MM.1S (cell line): ENCODE data around the gene ZBTB38.
A peak's percentile ranks its signal among the peaks of the same experiment; 100 is the strongest.

Source experiments
- DNase-seq: peaks from one replicate; pipeline ENCODE4 v3.0.0-alpha.2; 2015
- H2AFZ ChIP-seq: fragments of 300-600 bp; sonication (generic); 2 replicates; pipeline ENCODE4 v1.6.0; 2016; ENCODE audit warnings: antibody characterized with exemption, low read length
- H3F3A ChIP-seq: fragments of 300-600 bp; sonication (generic); 2 replicates; pipeline ENCODE4 v1.6.1; 2016; ENCODE audit warnings: mild to moderate bottlenecking, antibody characterized with exemption, low read length, moderate library complexity, mixed read lengths; ENCODE audit not compliant: insufficient read depth
- H3K27ac ChIP-seq: fragments of 300-600 bp; sonication (generic); 2 replicates; pipeline ENCODE4 v1.5.1; 2016; ENCODE audit warnings: mild to moderate bottlenecking, low read length
- H3K27me3 ChIP-seq: fragments of 300-600 bp; sonication (generic); replicated peaks from 2 replicates; pipeline ENCODE4 v1.6.0; 2016; ENCODE audit warnings: low read length; ENCODE audit not compliant: insufficient read depth
- H3K36me3 ChIP-seq: fragments of 300-600 bp; sonication (generic); replicated peaks from 2 replicates; pipeline ENCODE4 v1.6.1; 2016; ENCODE audit warnings: mild to moderate bottlenecking, low read length, mixed read lengths; ENCODE audit not compliant: insufficient read depth
- H3K4me1 ChIP-seq: fragments of 300-600 bp; sonication (generic); 2 replicates; pipeline ENCODE4 v1.6.1; 2016; ENCODE audit warnings: low read length, mixed read lengths
- H3K4me2 ChIP-seq: fragments of 300-600 bp; sonication (generic); 2 replicates; pipeline ENCODE4 v1.6.0; 2016; ENCODE audit warnings: low read depth, low read length
- H3K4me3 ChIP-seq: fragments of 300-600 bp; sonication (generic); 2 replicates; pipeline ENCODE4 v1.5.1; 2016; ENCODE audit warnings: low read length, mixed read lengths
- H3K79me2 ChIP-seq: fragments of 300-600 bp; sonication (generic); 2 replicates; pipeline ENCODE4 v1.6.1; 2016; ENCODE audit warnings: mixed run types, low read length, mixed read lengths
- H3K9ac ChIP-seq: fragments of 300-600 bp; sonication (generic); 2 replicates; pipeline ENCODE4 v1.6.1; 2016; ENCODE audit warnings: low read length, mixed read lengths
- H3K9me2 ChIP-seq: fragments of 300-600 bp; sonication (generic); replicated peaks from 2 replicates; pipeline ENCODE4 v1.6.1; 2016; ENCODE audit warnings: mild to moderate bottlenecking, low read length, mixed read lengths; ENCODE audit not compliant: insufficient read depth
- H3K9me3 ChIP-seq: fragments of 300-600 bp; sonication (generic); replicated peaks from 2 replicates; pipeline ENCODE4 v1.6.1; 2016; ENCODE audit warnings: mild to moderate bottlenecking, low read length, mixed read lengths; ENCODE audit not compliant: insufficient read depth
- H4K20me1 ChIP-seq: fragments of 300-600 bp; sonication (generic); 2 replicates; pipeline ENCODE4 v1.6.1; 2016; ENCODE audit warnings: mild to moderate bottlenecking, low read length, moderate library complexity, mixed read lengths; ENCODE audit not compliant: insufficient read depth
- EZH2 ChIP-seq: fragments of 300-600 bp; sonication (generic); optimal IDR thresholded peaks from 2 replicates; pipeline ENCODE3; 2017; ENCODE audit warnings: low read depth, mild to moderate bottlenecking, antibody characterized with exemption, low read length, mixed read lengths
- EZH2phosphoT487 ChIP-seq: fragments of 300-600 bp; sonication (generic); IDR thresholded peaks from 2 replicates; pipeline ENCODE4 v1.6.1; 2018; ENCODE audit warnings: antibody characterized with exemption, low read length
- TF ChIP-seq, protein P1 (sequence below): fragments of 300-600 bp; sonication (generic); IDR thresholded peaks from 2 replicates; pipeline ENCODE4 v1.5.1; 2016; ENCODE audit warnings: antibody characterized with exemption, low read length, mixed read lengths

The ZBTB38 gene

DNA sequence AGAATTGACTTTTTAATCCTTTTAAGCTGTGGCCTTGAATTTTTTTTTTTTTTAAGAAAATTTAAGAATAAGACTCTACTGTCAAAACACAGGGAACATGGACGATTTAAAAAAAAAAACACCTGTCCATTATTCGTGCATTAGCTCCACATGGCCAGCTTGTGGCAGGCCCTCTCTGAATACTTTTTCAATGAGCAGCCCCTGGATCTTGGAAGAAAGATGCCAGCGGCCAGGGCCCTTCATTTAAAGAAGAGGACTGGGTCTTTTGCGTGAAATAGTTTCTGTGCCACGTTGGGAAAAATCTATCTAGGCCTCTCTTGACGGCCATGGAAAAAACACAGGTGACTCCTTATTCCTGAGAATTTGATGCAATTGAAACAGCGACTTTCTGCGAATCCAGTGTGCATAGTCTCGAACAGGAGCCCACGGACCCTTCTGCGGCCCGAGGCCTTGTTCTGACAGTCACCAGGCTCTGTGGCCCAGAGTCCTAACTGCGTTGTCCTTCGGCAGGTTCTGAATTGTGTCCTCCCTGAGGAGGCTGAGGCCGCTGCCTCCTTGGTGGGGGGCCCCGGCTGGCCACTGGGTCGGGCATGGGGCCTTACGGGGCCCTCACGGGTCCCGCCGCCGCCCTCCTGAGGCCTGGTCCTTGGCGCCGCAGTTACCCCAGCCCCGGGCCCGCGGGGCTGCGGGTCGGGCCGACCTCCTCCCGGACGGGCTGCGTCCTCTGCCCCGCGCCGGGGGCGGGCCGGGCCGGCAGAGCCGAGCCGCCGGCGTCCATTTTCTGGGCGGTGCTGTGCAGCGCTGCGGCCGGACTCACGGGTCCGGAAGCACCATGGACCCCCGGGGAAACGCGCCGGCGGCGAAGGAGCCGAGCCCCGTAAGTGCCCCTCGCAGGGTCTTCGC lies 33.5 kb downstream of the ZBTB38 start:
- Histone ChIP-seq H3K9me3 (no peaks in the 10 kb centered on the region), H2AFZ (no peak overlapping the region), H4K20me1 (no peaks in the 10 kb centered on the region), H3K4me1 (peaks cover 67% of the 10 kb centered on the region), H3K9me2 (no peaks in the 10 kb centered on the region), H3K27me3 (no peaks in the 10 kb centered on the region), H3K9ac (peak overlapping the region; percentile 100), H3K36me3 (peaks cover 18% of the 10 kb centered on the region), H3F3A (peaks cover 93% of the 10 kb centered on the region), H3K4me3 (peak overlapping the region; percentile 81), H3K4me2 (peak overlapping the region; percentile 97), H3K79me2 (peaks cover 97% of the 10 kb centered on the region), H3K27ac (peak overlapping the region; percentile 98)
- peak; percentile 44 for DNase-seq
- TF ChIP-seq EZH2: no peak
- TF ChIP-seq EZH2phosphoT487: no peak
- TF ChIP-seq, protein P1, sequence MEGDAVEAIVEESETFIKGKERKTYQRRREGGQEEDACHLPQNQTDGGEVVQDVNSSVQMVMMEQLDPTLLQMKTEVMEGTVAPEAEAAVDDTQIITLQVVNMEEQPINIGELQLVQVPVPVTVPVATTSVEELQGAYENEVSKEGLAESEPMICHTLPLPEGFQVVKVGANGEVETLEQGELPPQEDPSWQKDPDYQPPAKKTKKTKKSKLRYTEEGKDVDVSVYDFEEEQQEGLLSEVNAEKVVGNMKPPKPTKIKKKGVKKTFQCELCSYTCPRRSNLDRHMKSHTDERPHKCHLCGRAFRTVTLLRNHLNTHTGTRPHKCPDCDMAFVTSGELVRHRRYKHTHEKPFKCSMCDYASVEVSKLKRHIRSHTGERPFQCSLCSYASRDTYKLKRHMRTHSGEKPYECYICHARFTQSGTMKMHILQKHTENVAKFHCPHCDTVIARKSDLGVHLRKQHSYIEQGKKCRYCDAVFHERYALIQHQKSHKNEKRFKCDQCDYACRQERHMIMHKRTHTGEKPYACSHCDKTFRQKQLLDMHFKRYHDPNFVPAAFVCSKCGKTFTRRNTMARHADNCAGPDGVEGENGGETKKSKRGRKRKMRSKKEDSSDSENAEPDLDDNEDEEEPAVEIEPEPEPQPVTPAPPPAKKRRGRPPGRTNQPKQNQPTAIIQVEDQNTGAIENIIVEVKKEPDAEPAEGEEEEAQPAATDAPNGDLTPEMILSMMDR: no peak

DNA sequence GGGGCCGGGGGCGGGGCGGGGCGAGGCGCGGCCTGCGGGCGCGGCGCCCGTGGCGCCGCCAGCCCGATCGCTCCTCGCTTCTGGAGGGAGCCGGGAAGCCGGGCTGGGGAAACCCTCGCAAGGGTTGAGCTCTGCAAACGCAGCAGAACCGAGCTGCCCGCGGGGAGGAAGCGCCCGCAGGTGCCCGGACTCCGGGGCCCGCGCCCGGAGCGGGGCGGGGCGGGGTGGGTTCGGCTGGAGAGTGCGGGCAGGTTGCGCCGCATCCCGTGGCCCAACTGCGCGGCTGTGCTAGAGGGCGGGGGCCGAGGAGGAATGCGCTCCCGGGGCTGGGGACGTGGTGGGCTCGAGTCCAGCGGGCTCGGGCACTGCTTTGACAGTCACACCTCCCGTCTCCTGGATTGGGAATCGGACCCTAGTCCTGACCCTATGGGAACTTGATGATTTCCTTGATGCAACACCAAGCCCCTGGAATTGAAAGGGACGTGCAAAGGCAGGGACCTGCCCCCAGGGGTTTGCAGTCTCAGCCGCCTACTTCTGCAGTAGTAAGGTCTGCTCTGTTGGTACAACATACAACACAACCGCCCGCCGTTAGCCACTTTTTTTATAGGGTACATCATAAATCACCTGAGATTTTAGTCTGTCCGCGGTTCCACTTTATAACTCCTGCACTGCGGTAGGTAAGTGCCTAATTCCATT lies 34.3 kb downstream of the ZBTB38 start:
- H3K27ac ChIP-seq: peak overlapping the region; percentile 98
- peaks cover 97% of the 10 kb centered on the region for H3K79me2 ChIP-seq
- DNase-seq: peak; percentile 80
- TF ChIP-seq, protein P1: no peak
- no peak for TF ChIP-seq EZH2phosphoT487
- TF ChIP-seq EZH2: no peak
- H3K9ac ChIP-seq: peak overlapping the region; percentile 100
- H3K4me3 ChIP-seq: peak overlapping the region; percentile 81
- H3F3A ChIP-seq: peaks cover 93% of the 10 kb centered on the region
- no peaks in the 10 kb centered on the region for H3K9me2 ChIP-seq
- H3K4me1 ChIP-seq: peaks cover 67% of the 10 kb centered on the region
- H3K36me3 ChIP-seq: peaks cover 18% of the 10 kb centered on the region; the same call in 1 of the 2 replicates
- H3K9me3 ChIP-seq: no peaks in the 10 kb centered on the region
- no peak overlapping the region for H2AFZ ChIP-seq
- no peaks in the 10 kb centered on the region for H3K27me3 ChIP-seq
- H3K4me2 ChIP-seq: peak overlapping the region; percentile 94
- H4K20me1 ChIP-seq: no peaks in the 10 kb centered on the region

DNA sequence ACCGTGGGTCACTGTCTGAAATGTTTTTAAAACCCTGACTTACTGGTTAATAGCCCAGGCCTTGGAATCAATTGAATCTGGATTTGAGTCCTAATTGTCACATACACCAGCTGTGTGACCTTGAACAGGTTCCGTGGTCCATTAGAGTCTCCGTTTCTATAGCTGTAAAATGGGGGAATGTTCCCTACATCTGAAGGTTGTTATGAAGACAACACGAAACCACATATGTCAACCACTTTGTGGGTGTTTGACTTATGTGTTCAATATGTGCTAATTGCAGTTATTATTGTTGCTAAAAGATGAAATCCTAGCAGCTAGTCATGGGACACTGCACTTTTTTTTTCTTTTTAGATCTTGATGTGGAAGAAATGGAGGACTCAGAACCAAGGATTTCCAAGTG lies 35.3 kb downstream of the ZBTB38 start:
- Histone ChIP-seq H3K36me3 (peaks cover 18% of the 10 kb centered on the region; the same call in 1 of the 2 replicates), H3K9me2 (no peaks in the 10 kb centered on the region), H3F3A (peaks cover 93% of the 10 kb centered on the region), H3K27me3 (no peaks in the 10 kb centered on the region), H4K20me1 (no peaks in the 10 kb centered on the region), H3K4me2 (peak overlapping the region; percentile 94), H3K9me3 (no peaks in the 10 kb centered on the region), H3K4me1 (peaks cover 68% of the 10 kb centered on the region), H3K27ac (peak overlapping the region; percentile 98), H3K9ac (peak overlapping the region; percentile 100), H3K79me2 (peaks cover 97% of the 10 kb centered on the region), H2AFZ (no peak overlapping the region), H3K4me3 (peak overlapping the region; percentile 81)
- TF ChIP-seq, protein P1: no peak
- TF ChIP-seq EZH2phosphoT487: no peak
- no peak for DNase-seq
